ENCODE data around the gene GFM1. TPM values are rescaled to one million over a fixed set of nuclear protein-coding genes. Genes with fewer than 3 reads are reported as not detected.

GFM1 gene
- total and polyA plus RNA-seq, 2 of the 13 experiments (the other 11 are each of a cell fraction or from before 2014, with no cell fraction given) = 10.5 to 59.0 TPM

GRCh38 chr3:158644345-158644908, at the start of gene GFM1 (continued):
- TF ChIP-seq ZHX1 (CRISPR knock-in tag; IDR thresholded peaks at IDR 0.05; ENCODE audit: low read depth) = peak; percentile 79; the same call in 1 of the 2 replicates
- no peak for TF ChIP-seq ZNF816 (CRISPR knock-in tag; IDR thresholded peaks at IDR 0.05; ENCODE audit: borderline replicate concordance)
- TF ChIP-seq MED1 (CRISPR knock-in tag; IDR thresholded peaks at IDR 0.05) = peak; percentile 70
- TF ChIP-seq ZBTB44 (CRISPR knock-in tag; IDR thresholded peaks at IDR 0.05) = no peak
- peak; percentile 62; the same call in 1 of the 2 replicates for TF ChIP-seq GMEB2 (CRISPR knock-in tag; IDR thresholded peaks at IDR 0.05; ENCODE audit: low read depth)
- TF ChIP-seq RORA (CRISPR knock-in tag; IDR thresholded peaks at IDR 0.05) = no peak
- no peak for TF ChIP-seq ZBTB49 (CRISPR knock-in tag; IDR thresholded peaks at IDR 0.05; ENCODE audit: borderline replicate concordance)
- TF ChIP-seq ZNF484 (CRISPR knock-in tag; IDR thresholded peaks at IDR 0.05; ENCODE audit: borderline replicate concordance, low read depth) = no peak
- 0 out of 2 replicates have a peak, but pooled peaks have one; percentile 57 for TF ChIP-seq ZNF446 (CRISPR knock-in tag; IDR thresholded peaks at IDR 0.05)
- no peak for TF ChIP-seq ZNF75D (CRISPR knock-in tag; IDR thresholded peaks at IDR 0.05; ENCODE audit: borderline replicate concordance)
- no peak for TF ChIP-seq CREB3 (CRISPR knock-in tag; IDR thresholded peaks at IDR 0.05)
- no peak for TF ChIP-seq NFIC (IDR thresholded peaks at IDR 0.05; ENCODE audit: low read length)
- TF ChIP-seq ARNT (IDR thresholded peaks at IDR 0.05) = no peak
- peak; percentile 93 for TF ChIP-seq REPIN1 (CRISPR knock-in tag; IDR thresholded peaks at IDR 0.05; ENCODE audit: borderline replicate concordance, low read depth)
- TF ChIP-seq KDM2A (CRISPR knock-in tag; IDR thresholded peaks at IDR 0.05; ENCODE audit: borderline replicate concordance, low read depth) = peak; percentile 96
- TF ChIP-seq ZBTB1 (CRISPR knock-in tag; IDR thresholded peaks at IDR 0.05; ENCODE audit: borderline replicate concordance) = no peak
- no peak for TF ChIP-seq ISX (CRISPR knock-in tag; conservative IDR thresholded peaks at IDR 0.05)
- TF ChIP-seq ZNF703 (CRISPR knock-in tag; IDR thresholded peaks at IDR 0.05; ENCODE audit: borderline replicate concordance) = no peak
- TF ChIP-seq ZNF180 (CRISPR knock-in tag; IDR thresholded peaks at IDR 0.05; ENCODE audit: borderline replicate concordance, low read depth) = no peak
- peak; percentile 92; the same call in 1 of the 2 replicates for TF ChIP-seq MXD1 (CRISPR knock-in tag; IDR thresholded peaks at IDR 0.05)
